NB4 (cell line): ENCODE measurements around the gene UNC5B.

Experiments used
- DNase-seq: peaks from one replicate; pipeline ENCODE4 v3.0.0; 2010; ENCODE audit warnings: low read depth
- H3K4me3 ChIP-seq: one replicate; pipeline ENCODE4 v1.5.1; 2011; ENCODE audit warnings: mild to moderate bottlenecking, low read depth, low read length, moderate library complexity
- MAX ChIP-seq: IDR thresholded peaks from 2 replicates; pipeline ENCODE4 v1.6.1; 2011; ENCODE audit warnings: low read depth, low read length
- MYC ChIP-seq: IDR thresholded peaks from 2 replicates; pipeline ENCODE4 v1.6.1; 2011; ENCODE audit warnings: low read depth, low read length
- POLR2A ChIP-seq: IDR thresholded peaks from 2 replicates; pipeline ENCODE4 v1.6.1; 2011; ENCODE audit warnings: mild to moderate bottlenecking; ENCODE audit not compliant: insufficient read length; ENCODE audit errors: extremely low read depth
- TF ChIP-seq, protein P1 (sequence below): IDR thresholded peaks from one replicate; pipeline ENCODE4 v1.5.1; 2012; ENCODE audit warnings: low read depth, low read length

UNC5B gene

DNA sequence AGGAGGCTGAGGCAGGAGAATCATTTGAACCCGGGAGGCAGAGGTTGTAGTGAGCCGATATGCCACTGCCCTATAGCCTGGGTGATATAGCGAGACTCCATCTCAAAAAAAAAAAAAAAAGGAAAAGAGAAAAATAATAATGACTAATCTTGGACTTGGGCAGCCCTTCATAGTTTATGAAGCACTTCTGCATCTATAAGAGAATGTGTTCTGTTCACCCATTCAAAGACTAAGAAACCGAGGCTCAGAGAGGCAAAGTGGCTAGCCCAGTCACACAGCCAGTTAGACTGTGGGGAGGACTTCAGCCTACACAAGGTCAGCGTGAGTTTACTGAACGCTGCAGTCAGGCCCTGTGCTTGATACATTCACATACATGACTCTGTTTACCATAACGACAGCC lies 46.9 kb downstream of the UNC5B start:
- TF ChIP-seq MAX (no peak), MYC (no peak), POLR2A (no peak)
- TF ChIP-seq, protein P1, sequence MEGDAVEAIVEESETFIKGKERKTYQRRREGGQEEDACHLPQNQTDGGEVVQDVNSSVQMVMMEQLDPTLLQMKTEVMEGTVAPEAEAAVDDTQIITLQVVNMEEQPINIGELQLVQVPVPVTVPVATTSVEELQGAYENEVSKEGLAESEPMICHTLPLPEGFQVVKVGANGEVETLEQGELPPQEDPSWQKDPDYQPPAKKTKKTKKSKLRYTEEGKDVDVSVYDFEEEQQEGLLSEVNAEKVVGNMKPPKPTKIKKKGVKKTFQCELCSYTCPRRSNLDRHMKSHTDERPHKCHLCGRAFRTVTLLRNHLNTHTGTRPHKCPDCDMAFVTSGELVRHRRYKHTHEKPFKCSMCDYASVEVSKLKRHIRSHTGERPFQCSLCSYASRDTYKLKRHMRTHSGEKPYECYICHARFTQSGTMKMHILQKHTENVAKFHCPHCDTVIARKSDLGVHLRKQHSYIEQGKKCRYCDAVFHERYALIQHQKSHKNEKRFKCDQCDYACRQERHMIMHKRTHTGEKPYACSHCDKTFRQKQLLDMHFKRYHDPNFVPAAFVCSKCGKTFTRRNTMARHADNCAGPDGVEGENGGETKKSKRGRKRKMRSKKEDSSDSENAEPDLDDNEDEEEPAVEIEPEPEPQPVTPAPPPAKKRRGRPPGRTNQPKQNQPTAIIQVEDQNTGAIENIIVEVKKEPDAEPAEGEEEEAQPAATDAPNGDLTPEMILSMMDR: no peak
- no peak for DNase-seq
- H3K4me3 ChIP-seq: no peak overlapping the region

DNA sequence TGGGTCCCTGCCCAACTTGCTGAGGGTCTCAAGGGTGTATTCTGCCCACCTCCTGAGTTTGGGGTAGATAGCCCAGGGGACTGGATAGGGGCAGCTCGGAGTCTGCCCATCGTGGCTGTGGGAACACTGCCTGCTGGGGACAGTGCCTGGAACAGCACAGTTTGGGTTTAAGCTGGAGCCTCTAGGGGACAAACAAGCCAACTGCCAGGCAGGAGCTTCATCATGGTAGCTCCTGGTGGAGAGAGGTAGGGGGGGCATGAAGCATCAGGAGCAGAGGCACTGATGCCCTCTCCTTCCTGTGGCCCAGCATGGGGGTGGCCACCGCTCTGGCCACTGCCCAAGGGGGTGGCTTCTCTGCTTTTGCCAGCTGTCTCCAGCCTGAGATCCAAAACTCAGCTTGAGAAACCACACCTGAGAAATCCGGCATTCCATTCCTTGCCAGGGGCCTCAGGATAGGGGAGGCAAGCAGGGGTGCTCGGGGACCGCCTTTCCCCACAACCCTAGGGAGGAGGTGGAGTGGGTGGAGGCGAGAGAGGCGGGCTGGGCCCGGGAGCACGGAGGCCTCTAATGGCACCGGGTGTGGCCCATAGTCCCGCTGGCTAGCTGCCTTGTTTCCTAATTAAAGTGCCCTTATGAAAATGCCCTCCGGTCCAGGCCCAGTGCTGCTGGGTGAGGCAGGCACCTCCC lies 47.6 kb downstream of the UNC5B start:
- TF ChIP-seq, protein P1: no peak
- TF ChIP-seq MYC (no peak), MAX (no peak), POLR2A (no peak)
- DNase-seq: no peak
- no peak overlapping the region for H3K4me3 ChIP-seq

DNA sequence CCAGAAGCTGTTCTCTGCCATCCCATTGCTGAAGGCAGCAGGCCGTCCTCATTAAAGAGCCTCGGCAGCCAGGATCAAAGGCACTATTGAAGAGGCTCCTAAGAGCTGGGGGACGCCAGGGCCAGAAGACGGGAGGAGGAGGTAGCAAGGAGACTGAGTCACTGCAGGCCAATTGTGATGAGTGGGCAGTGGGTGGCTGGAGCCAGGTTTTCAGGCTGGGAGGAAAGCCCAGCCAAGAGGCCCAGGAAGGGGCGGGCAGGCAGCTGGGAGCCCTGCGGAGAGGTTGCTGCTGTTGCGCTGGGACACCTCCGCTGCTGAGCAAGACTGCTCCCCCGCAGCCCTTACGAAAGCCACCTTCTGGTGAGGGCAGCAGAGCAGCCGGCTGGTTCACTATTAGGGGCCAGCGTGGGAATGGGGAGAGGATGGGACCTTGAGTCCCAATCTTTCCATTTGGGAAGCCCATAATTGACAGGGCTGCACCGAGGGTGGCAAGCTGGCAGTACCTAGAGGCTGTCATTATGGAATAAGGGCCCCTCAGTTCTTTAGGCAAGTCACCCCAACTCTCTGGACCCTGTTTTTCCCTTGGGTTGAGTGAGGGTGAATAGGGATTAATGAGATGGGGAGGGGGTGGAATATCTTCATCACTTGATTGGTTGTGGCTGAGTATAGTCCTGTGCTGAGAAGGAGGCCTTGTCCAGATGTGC lies 48.4 kb downstream of the UNC5B start:
- DNase-seq: peak; percentile 90
- TF ChIP-seq, protein P1: peak; percentile 3
- no peak for TF ChIP-seq POLR2A
- peak; percentile 64 for TF ChIP-seq MAX
- TF ChIP-seq MYC: 0 out of 2 replicates have a peak, but pooled peaks have one; percentile 39
- H3K4me3 ChIP-seq: no peak overlapping the region

GRCh38 chr10:71262027-71262426 lies 49.7 kb downstream of the UNC5B start:
- H3K4me3 ChIP-seq: no peak overlapping the region
- DNase-seq: no peak
- TF ChIP-seq POLR2A (no peak), MAX (no peak), MYC (no peak)
- TF ChIP-seq, protein P1: no peak

GRCh38 chr10:71262817-71263216 lies 50.4 kb downstream of the UNC5B start:
- TF ChIP-seq POLR2A (no peak), MYC (no peak), MAX (no peak)
- TF ChIP-seq, protein P1: no peak
- no peak overlapping the region for H3K4me3 ChIP-seq
- DNase-seq: no peak
